ENCODE data around the gene SMG6.

Gene SMG6

DNA sequence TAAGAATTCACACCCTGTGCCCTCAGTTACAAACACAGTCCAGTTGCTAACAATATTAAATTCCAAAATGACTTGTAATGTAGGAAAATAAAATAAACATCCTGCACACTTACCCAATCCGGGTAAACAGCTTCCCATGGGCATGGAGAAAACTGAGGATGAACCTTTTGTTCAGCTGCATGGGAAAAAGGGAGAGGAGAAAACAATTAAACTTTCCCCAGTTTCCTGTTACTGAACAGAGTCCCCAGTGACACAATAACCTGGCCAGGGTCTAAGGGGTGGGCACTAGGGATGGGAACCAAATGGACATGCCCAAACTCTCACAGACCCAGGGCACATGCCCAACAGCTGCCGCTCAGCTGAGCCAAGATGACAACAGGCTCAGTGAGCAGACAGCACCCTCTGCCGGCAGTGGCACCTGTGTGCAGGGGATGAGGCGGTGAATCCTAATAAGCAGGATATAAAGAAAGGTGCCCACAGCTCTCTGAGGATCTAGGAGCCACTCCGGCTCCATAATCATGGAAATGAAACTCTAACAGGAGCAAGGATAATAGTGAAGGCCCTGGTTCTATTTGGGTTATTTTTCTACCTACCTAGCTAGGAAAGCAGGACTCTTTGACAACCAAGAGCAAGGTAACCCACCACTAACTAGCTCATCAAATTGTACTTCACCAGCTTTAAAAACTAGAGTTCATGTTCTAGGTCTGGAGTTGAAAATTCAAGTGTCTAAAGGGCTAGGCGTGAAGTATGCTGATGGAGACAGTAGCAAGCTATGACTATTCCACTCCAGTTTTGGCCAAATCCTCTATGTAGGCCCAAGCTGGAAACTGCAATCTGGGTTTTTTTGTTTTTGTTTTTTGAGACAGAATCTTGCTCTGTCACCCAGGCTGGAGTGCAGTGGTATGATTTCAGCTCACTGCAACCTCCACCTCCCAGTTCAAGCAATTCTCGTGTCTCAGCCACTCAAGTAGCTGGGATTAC, 58.8 kb downstream of the SMG6 start:
- H3K9me3 ChIP-seq (ENCODE audit: control insufficient read depth in 2 of 2, low read length in 2 of 2): no peaks in the 10 kb centered on the region
- H3K27ac ChIP-seq (ENCODE audit: low read length): peak overlapping the region; percentile 49
- peaks cover 10% of the 10 kb centered on the region for H3K4me1 ChIP-seq (ENCODE audit: control insufficient read depth, insufficient read depth, low read length)
- H3K4me3 ChIP-seq (ENCODE audit: low read length in 2 of 2): no peak overlapping the region
- H3K36me3 ChIP-seq (ENCODE audit: control insufficient read depth in 2 of 2, insufficient read depth in 2 of 2, low read length in 2 of 2): peaks cover 0 to 13% of the 10 kb centered on the region in 2 donors
- no peaks in the 10 kb centered on the region for H3K27me3 ChIP-seq (ENCODE audit: control insufficient read depth in 1 of 2, insufficient read depth in 2 of 2, low read length in 2 of 2)
- H3K9ac ChIP-seq (ENCODE audit: low read length in 2 of 2): peak overlapping the region in 1 of 2 donors; percentile 2

DNA sequence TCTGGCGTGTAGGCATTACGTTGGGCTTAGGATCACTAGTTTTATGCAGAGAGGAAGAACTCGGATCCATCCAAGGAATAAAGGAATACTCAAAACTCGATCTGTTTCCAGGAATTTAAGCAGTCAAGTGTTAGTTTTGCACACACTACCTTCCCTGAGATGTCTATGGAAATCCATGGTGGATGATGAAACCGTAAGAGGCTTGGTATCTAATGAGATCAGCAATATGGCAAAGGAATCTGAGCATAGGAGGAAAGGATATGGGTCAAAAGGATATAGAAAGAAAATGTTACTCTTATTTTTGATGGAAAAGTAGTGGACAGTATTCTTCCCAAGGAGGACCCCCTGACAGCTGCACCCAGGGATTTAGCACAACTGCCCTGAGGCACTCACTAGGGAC, 59.6 kb downstream of the SMG6 start:
- Histone ChIP-seq H3K9me3 (ENCODE audit: control insufficient read depth in 2 of 2, low read length in 2 of 2) (no peaks in the 10 kb centered on the region), H3K27me3 (ENCODE audit: control insufficient read depth in 1 of 2, insufficient read depth in 2 of 2, low read length in 2 of 2) (no peaks in the 10 kb centered on the region), H3K27ac (ENCODE audit: low read length) (peak overlapping the region; percentile 49), H3K9ac (ENCODE audit: low read length in 2 of 2) (peak overlapping the region in 1 of 2 donors; percentile 13), H3K36me3 (ENCODE audit: control insufficient read depth in 2 of 2, insufficient read depth in 2 of 2, low read length in 2 of 2) (peaks cover 0 to 10% of the 10 kb centered on the region in 2 donors), H3K4me1 (ENCODE audit: control insufficient read depth, insufficient read depth, low read length) (peaks cover 10% of the 10 kb centered on the region), H3K4me3 (ENCODE audit: low read length in 2 of 2) (no peak overlapping the region)

DNA sequence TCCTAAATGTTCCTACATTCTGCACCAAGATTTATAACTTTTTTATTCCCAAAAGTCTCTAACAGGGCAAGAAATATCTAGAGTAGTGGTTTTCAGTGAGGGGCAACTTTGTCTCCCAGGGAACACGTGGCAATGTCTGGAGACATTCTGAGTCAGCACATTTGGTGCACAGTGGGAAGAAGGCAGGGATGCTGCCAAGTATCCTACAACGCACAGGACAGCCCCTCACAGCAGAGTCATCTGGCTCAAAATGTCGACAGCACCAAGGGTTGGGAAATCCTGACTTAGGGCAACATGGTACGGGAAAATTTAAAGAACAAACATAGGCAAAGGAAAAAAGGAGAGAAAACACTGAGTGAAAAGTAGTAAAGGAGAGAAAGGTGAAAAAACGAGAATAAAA, 61.8 kb downstream of the SMG6 start:
- Histone ChIP-seq H3K36me3 (ENCODE audit: control insufficient read depth in 2 of 2, insufficient read depth in 2 of 2, low read length in 2 of 2) (peaks cover 0 to 10% of the 10 kb centered on the region in 2 donors), H3K27ac (ENCODE audit: low read length) (no peak overlapping the region), H3K27me3 (ENCODE audit: control insufficient read depth in 1 of 2, insufficient read depth in 2 of 2, low read length in 2 of 2) (no peaks in the 10 kb centered on the region), H3K4me3 (ENCODE audit: low read length in 2 of 2) (no peak overlapping the region), H3K9me3 (ENCODE audit: control insufficient read depth in 2 of 2, low read length in 2 of 2) (no peaks in the 10 kb centered on the region), H3K9ac (ENCODE audit: low read length in 2 of 2) (no peak overlapping the region), H3K4me1 (ENCODE audit: control insufficient read depth, insufficient read depth, low read length) (peaks cover 23% of the 10 kb centered on the region)

DNA sequence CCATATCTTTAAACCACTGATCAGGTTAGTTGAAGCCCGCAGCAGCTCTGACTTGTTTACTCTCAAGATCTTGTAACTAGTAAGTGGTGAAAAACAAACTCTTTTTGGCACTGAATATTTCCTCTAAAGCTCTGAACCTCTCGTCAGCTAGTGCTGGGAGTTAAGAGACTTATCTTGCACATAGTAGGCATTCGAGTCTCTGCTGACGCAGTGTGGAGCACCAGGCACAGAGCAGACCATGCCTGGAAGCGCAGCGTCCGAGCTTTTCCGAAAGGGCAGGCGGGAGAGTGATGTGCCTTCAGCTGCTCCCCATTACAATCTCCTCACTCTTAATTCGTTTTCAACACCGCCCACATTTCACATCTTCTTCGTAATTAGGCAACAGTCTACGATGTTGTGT, 63.0 kb downstream of the SMG6 start:
- Histone ChIP-seq H3K36me3 (ENCODE audit: control insufficient read depth in 2 of 2, insufficient read depth in 2 of 2, low read length in 2 of 2) (peaks cover 4 to 14% of the 10 kb centered on the region in 2 donors), H3K9me3 (ENCODE audit: control insufficient read depth in 2 of 2, low read length in 2 of 2) (no peaks in the 10 kb centered on the region), H3K27me3 (ENCODE audit: control insufficient read depth in 1 of 2, insufficient read depth in 2 of 2, low read length in 2 of 2) (no peaks in the 10 kb centered on the region), H3K27ac (ENCODE audit: low read length) (peak overlapping the region; percentile 37), H3K4me1 (ENCODE audit: control insufficient read depth, insufficient read depth, low read length) (peaks cover 26% of the 10 kb centered on the region), H3K9ac (ENCODE audit: low read length in 2 of 2) (no peak overlapping the region), H3K4me3 (ENCODE audit: low read length in 2 of 2) (no peak overlapping the region)

DNA sequence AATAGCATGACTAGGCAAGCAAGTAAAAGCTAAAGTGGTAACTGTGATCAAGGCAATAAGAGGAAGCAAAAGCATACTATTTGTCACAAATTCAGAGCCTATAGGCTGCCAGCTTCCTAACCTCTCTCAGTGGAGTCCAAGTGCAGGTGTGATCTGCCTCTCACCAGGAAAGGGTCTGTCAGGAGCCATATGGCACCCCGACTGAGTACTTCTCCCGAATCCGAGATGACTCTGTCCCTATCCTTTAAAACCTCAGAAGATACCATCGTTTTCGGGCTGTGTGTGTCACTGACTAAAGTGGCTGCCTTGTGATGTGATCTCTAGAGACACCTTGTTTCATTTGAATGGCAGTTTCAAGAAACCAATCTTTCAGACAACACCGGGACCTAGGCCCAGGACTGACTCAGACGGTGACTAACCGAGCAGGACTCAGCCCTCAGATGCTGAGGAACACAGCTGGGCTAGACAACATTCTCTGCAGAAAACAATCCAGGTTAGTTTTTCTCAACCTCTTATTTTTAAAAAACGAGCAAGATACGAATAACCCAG, 63.6 kb downstream of the SMG6 start:
- Histone ChIP-seq H3K27ac (ENCODE audit: low read length) (no peak overlapping the region), H3K27me3 (ENCODE audit: control insufficient read depth in 1 of 2, insufficient read depth in 2 of 2, low read length in 2 of 2) (no peaks in the 10 kb centered on the region), H3K9ac (ENCODE audit: low read length in 2 of 2) (no peak overlapping the region), H3K4me3 (ENCODE audit: low read length in 2 of 2) (no peak overlapping the region), H3K36me3 (ENCODE audit: control insufficient read depth in 2 of 2, insufficient read depth in 2 of 2, low read length in 2 of 2) (peaks cover 5 to 19% of the 10 kb centered on the region in 2 donors), H3K4me1 (ENCODE audit: control insufficient read depth, insufficient read depth, low read length) (peaks cover 26% of the 10 kb centered on the region), H3K9me3 (ENCODE audit: control insufficient read depth in 2 of 2, low read length in 2 of 2) (no peaks in the 10 kb centered on the region)

DNA sequence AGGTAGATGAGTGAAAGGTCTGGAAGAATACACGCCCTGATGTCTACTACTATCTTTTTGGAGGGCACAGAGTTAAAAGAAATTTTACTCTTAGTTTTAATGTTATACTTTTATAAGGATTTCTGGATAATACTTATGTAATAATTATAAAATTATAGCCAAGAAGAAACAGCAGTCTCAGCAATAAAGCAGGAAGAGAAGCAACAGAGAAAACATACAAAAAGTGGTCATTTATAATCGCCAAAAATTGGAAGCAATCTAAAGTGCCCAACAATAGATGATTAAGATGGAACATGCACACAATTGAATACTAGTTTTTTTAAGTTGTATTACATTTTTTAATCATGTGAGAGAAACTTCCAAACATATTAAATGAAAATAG, 64.4 kb downstream of the SMG6 start:
- H3K36me3 ChIP-seq (ENCODE audit: control insufficient read depth in 2 of 2, insufficient read depth in 2 of 2, low read length in 2 of 2): peaks cover 5 to 19% of the 10 kb centered on the region in 2 donors
- H3K27ac ChIP-seq (ENCODE audit: low read length): no peak overlapping the region
- no peaks in the 10 kb centered on the region for H3K27me3 ChIP-seq (ENCODE audit: control insufficient read depth in 1 of 2, insufficient read depth in 2 of 2, low read length in 2 of 2)
- peaks cover 20% of the 10 kb centered on the region for H3K4me1 ChIP-seq (ENCODE audit: control insufficient read depth, insufficient read depth, low read length)
- H3K4me3 ChIP-seq (ENCODE audit: low read length in 2 of 2): no peak overlapping the region
- no peak overlapping the region for H3K9ac ChIP-seq (ENCODE audit: low read length in 2 of 2)
- H3K9me3 ChIP-seq (ENCODE audit: control insufficient read depth in 2 of 2, low read length in 2 of 2): no peaks in the 10 kb centered on the region

GRCh38 chr17:2238432-2239169, 65.0 kb downstream of the SMG6 start:
- H3K9ac ChIP-seq (ENCODE audit: low read length in 2 of 2): no peak overlapping the region
- H3K36me3 ChIP-seq (ENCODE audit: control insufficient read depth in 2 of 2, insufficient read depth in 2 of 2, low read length in 2 of 2): peaks cover 5 to 15% of the 10 kb centered on the region in 2 donors
- peak overlapping the region in 1 of 2 donors; percentile 52 for H3K4me3 ChIP-seq (ENCODE audit: low read length in 2 of 2)

GRCh38 chr17:2237950-2238349, 65.6 kb downstream of the SMG6 start:
- Histone ChIP-seq H3K9ac (ENCODE audit: low read length in 2 of 2) (peak overlapping the region; percentile 3 to 5), H3K36me3 (ENCODE audit: control insufficient read depth in 2 of 2, insufficient read depth in 2 of 2, low read length in 2 of 2) (peaks cover 5 to 10% of the 10 kb centered on the region in 2 donors), H3K4me1 (ENCODE audit: control insufficient read depth, insufficient read depth, low read length) (peaks cover 23% of the 10 kb centered on the region), H3K9me3 (ENCODE audit: control insufficient read depth in 2 of 2, low read length in 2 of 2) (no peaks in the 10 kb centered on the region), H3K4me3 (ENCODE audit: low read length in 2 of 2) (peak overlapping the region in 1 of 2 donors; percentile 52), H3K27ac (ENCODE audit: low read length) (peak overlapping the region; percentile 58), H3K27me3 (ENCODE audit: control insufficient read depth in 1 of 2, insufficient read depth in 2 of 2, low read length in 2 of 2) (no peaks in the 10 kb centered on the region)

More at GRCh38 chr17:2238432-2239169, 65.0 kb downstream of the SMG6 start:
- peak overlapping the region; percentile 58 for H3K27ac ChIP-seq (ENCODE audit: low read length)
- H3K4me1 ChIP-seq (ENCODE audit: control insufficient read depth, insufficient read depth, low read length): peaks cover 18% of the 10 kb centered on the region
- no peaks in the 10 kb centered on the region for H3K9me3 ChIP-seq (ENCODE audit: control insufficient read depth in 2 of 2, low read length in 2 of 2)
- no peaks in the 10 kb centered on the region for H3K27me3 ChIP-seq (ENCODE audit: control insufficient read depth in 1 of 2, insufficient read depth in 2 of 2, low read length in 2 of 2)

DNA sequence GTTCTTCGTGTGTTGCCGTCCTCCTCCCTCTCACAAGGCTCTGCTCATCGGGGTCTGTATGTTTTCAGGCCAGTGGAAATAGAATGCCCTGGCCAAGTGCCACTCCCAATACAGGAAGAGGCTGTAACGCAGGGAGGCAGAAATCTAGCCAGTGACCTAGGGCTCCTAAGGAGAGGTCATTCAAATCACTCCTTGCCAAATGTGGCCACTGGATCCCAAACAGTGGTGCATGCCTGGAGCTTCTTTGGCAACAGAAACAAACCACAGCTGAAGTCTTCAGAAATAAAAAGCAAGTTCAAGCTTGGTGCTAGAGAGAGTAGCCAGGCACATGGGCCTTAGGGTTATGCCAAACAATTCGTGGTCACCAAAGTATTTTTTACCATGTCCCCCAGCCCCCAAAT, 66.1 kb downstream of the SMG6 start:
- Histone ChIP-seq H3K36me3 (ENCODE audit: control insufficient read depth in 2 of 2, insufficient read depth in 2 of 2, low read length in 2 of 2) (peaks cover 5 to 9% of the 10 kb centered on the region in 2 donors), H3K9me3 (ENCODE audit: control insufficient read depth in 2 of 2, low read length in 2 of 2) (no peaks in the 10 kb centered on the region), H3K27ac (ENCODE audit: low read length) (peak overlapping the region; percentile 58), H3K27me3 (ENCODE audit: control insufficient read depth in 1 of 2, insufficient read depth in 2 of 2, low read length in 2 of 2) (no peaks in the 10 kb centered on the region), H3K4me3 (ENCODE audit: low read length in 2 of 2) (no peak overlapping the region), H3K4me1 (ENCODE audit: control insufficient read depth, insufficient read depth, low read length) (peaks cover 23% of the 10 kb centered on the region), H3K9ac (ENCODE audit: low read length in 2 of 2) (peak overlapping the region; percentile 3 to 36)

- Histone ChIP-seq H3K4me3 (ENCODE audit: low read length in 2 of 2) (peak overlapping the region in 1 of 2 donors; percentile 44), H3K36me3 (ENCODE audit: control insufficient read depth in 2 of 2, insufficient read depth in 2 of 2, low read length in 2 of 2) (peaks cover 5 to 9% of the 10 kb centered on the region in 2 donors), H3K9me3 (ENCODE audit: control insufficient read depth in 2 of 2, low read length in 2 of 2) (no peaks in the 10 kb centered on the region), H3K4me1 (ENCODE audit: control insufficient read depth, insufficient read depth, low read length) (peaks cover 34% of the 10 kb centered on the region), H3K27me3 (ENCODE audit: control insufficient read depth in 1 of 2, insufficient read depth in 2 of 2, low read length in 2 of 2) (no peaks in the 10 kb centered on the region), H3K27ac (ENCODE audit: low read length) (peak overlapping the region; percentile 24), H3K9ac (ENCODE audit: low read length in 2 of 2) (no peak overlapping the region)
Measured at GRCh38 chr17:2235792-2236366, 67.7 kb downstream of the SMG6 start.
